Central memory CD8-positive, alpha-beta T cell (primary cell): ENCODE data around the gene TMEM132D.

Experiments used
- ATAC-seq: fragments of 150-1000 bp; cut with Tn5 transposase; replicated peaks from 2 replicates; pipeline ENCODE4 v1.10.0; 2022; ENCODE audit warnings: mild to moderate bottlenecking, moderate FRiP score, moderate number of reproducible peaks; ENCODE audit not compliant: poor library complexity, severe bottlenecking; ENCODE audit errors: extremely low read depth
- DNase-seq, 2 donors: peaks; one replicate each; pipeline ENCODE4 v3.0.0; 2021; ENCODE audit warnings: low spot score in 2 of 2
- H3K27ac Mint-ChIP-seq: one replicate; pipeline ENCODE4 v1.8.0; 2022; ENCODE audit warnings: low read depth, mild to moderate bottlenecking, moderate library complexity, mixed read lengths
- H3K27me3 Mint-ChIP-seq: one replicate; pipeline ENCODE4 v1.8.0; 2022; ENCODE audit warnings: mixed read lengths
- H3K36me3 Mint-ChIP-seq: one replicate; pipeline ENCODE4 v1.8.0; 2022; ENCODE audit warnings: mild to moderate bottlenecking, moderate library complexity, mixed read lengths; ENCODE audit not compliant: insufficient read depth
- H3K4me1 Mint-ChIP-seq: one replicate; pipeline ENCODE4 v1.8.0; 2022; ENCODE audit warnings: mixed read lengths
- H3K4me3 Mint-ChIP-seq: one replicate; pipeline ENCODE4 v1.8.0; 2022; ENCODE audit warnings: mild to moderate bottlenecking, moderate library complexity, mixed read lengths
- H3K9me3 Mint-ChIP-seq: one replicate; pipeline ENCODE4 v1.8.0; 2022; ENCODE audit warnings: mixed read lengths

TMEM132D gene

DNA sequence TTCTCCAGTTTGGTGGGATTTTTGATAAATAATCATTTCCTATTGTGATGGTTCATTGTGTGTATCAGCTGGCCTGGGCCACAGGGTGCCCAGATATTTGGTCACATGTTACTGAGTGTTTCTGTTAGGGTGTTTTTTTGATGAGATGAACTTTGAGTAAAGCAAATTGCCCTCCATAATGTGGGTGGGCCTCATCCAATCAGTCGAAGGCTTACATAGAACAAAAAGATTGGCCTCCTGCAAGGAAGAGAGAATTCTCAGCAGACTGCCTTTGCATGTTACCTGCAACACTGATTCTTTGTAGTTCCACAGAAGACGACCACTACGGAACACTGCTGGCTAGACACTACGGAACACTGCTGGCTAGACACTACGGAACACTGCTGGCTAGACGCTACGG lies 609.0 kb downstream of the TMEM132D start:
- H3K4me3 Mint-ChIP-seq = no peak overlapping the region
- no peaks in the 10 kb centered on the region for H3K4me1 Mint-ChIP-seq
- H3K27me3 Mint-ChIP-seq = peaks cover 9% of the 10 kb centered on the region

DNA sequence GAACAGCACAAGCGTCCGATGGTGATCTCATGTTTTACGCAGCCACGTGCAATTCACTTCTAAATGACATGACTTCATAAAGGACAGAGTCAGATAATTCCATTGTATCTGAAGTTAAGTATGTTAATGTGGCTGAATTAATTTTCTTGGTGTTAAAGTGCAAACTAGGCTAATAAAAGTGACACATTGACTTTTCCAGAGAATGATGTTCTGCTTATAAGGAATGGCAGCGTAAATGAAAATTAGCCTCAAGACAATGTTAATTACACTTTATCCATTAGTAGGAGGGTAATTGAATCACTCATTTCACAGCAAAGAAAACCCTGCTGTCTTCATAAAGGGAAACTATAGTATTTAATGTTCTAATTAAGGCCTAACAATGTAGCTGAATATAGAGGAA lies 624.1 kb downstream of the TMEM132D start:
- no peaks in the 10 kb centered on the region for H3K4me1 Mint-ChIP-seq
- peaks cover 6% of the 10 kb centered on the region for H3K9me3 Mint-ChIP-seq
- H3K4me3 Mint-ChIP-seq = no peak overlapping the region
- no peak overlapping the region for H3K27ac Mint-ChIP-seq
- DNase-seq (no peak), ATAC-seq (no peak)
- H3K27me3 Mint-ChIP-seq = peaks cover 20% of the 10 kb centered on the region
- H3K36me3 Mint-ChIP-seq = no peaks in the 10 kb centered on the region

More for the DNA sequence above, 609.0 kb downstream of the TMEM132D start:
- no peak overlapping the region for H3K27ac Mint-ChIP-seq
- ATAC-seq = no peak
- DNase-seq = no peak
- H3K36me3 Mint-ChIP-seq = no peaks in the 10 kb centered on the region
- H3K9me3 Mint-ChIP-seq = no peaks in the 10 kb centered on the region

DNA sequence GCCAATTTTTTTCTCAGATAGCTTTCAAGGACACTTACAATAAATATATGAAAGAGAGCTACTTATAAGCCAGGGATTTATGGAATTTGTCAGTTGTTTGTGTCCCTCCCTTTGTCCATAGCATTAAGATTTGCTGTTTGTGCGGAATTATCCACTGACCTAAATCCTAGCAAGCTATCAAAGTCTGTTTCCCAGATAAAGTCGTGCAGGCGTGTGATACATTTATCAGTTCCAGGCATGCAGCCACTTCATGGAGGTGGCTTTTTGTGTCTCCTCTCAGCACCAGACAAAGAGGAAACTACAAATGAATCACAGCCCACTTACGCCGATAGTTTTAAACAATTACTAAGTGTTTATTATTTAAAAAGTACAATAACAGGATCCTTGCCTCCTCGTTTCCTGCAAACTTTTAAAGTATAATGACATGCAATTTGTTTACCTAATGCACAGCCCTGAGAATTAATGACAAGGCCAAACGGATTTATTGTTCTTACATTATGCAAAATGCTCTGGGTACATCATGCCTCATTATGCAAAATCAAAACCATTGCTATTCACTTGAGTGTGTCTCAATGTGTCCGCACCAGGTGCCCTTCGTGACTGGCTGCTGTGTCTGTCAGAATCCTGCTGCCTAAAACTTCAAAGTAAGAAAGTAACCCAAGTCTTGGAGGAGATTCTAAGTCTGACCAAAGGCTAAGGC lies 627.3 kb downstream of the TMEM132D start:
- no peak overlapping the region for H3K4me3 Mint-ChIP-seq
- H3K27me3 Mint-ChIP-seq = peaks cover 8% of the 10 kb centered on the region
- ATAC-seq = no peak
- no peaks in the 10 kb centered on the region for H3K4me1 Mint-ChIP-seq
- H3K27ac Mint-ChIP-seq = no peak overlapping the region
- peaks cover 6% of the 10 kb centered on the region for H3K9me3 Mint-ChIP-seq
- no peak for DNase-seq
- no peaks in the 10 kb centered on the region for H3K36me3 Mint-ChIP-seq

DNA sequence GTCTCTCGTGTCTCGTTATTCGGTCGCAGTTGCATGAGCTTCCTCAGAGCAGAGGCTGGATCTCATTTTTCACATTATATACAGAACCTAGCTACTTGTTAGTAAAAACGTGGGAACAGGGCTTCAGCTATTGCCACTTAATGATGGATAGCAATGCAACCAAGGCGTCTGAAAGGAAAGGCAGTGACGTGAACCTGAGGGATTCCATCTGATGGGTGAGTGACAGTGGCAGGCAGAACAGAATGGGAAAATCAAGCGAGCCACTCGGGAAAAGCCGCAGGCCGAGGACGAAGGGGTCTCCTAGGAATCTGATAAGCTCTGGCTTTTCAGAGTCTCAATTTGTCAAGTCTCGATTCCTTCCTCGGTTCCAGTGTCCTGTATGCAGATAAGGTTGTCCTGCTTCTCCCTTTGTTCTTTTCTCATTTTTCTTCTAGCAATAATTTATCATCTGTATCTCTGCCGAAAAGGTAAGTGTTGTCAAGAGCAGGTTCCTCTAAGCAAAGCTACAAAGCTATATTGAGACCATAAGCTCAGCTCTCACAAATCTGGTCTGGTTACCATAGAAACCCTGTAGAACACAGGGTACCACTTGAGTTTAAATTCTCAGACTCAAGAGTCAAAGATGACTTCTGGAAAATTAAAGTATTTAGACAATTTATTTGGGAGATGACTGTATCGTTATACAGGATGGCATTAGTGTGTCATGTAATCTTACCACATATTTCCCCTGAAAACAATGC lies 633.9 kb downstream of the TMEM132D start:
- ATAC-seq = no peak
- no peak overlapping the region for H3K27ac Mint-ChIP-seq
- peaks cover 21% of the 10 kb centered on the region for H3K27me3 Mint-ChIP-seq
- H3K36me3 Mint-ChIP-seq = no peaks in the 10 kb centered on the region
- H3K9me3 Mint-ChIP-seq = peaks cover 24% of the 10 kb centered on the region
- H3K4me1 Mint-ChIP-seq = no peaks in the 10 kb centered on the region
- H3K4me3 Mint-ChIP-seq = no peak overlapping the region
- no peak for DNase-seq

DNA sequence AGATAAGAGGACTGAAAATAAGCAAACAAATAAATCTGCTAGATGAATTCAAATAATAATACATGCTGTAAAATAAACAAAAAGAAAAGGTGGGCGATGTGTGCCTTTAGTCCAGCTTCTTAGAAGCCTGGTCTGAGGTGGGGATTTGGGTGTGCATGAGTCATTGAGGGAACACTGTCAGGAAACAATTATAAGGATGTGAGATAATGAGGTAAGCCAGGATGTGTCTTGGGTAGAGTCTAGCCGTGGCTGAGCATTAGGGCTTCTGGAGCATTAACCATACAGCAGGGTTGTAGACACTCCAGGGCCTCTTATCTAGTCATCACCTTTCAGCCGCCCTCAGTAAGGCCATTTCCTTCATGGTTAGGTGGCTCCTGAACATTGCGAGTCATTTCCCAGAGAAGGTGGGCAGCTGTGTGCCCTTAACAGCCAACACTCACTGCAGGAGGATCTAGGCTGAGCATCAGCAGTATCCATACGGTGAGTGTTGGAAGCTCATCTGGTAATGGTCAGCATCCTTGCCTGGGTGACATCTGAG lies 645.0 kb downstream of the TMEM132D start:
- H3K4me3 Mint-ChIP-seq = no peak overlapping the region
- H3K4me1 Mint-ChIP-seq = no peaks in the 10 kb centered on the region
- no peak for DNase-seq
- no peak overlapping the region for H3K27ac Mint-ChIP-seq
- H3K27me3 Mint-ChIP-seq = peaks cover 20% of the 10 kb centered on the region
- H3K9me3 Mint-ChIP-seq = peaks cover 13% of the 10 kb centered on the region
- no peaks in the 10 kb centered on the region for H3K36me3 Mint-ChIP-seq
- ATAC-seq = no peak

DNA sequence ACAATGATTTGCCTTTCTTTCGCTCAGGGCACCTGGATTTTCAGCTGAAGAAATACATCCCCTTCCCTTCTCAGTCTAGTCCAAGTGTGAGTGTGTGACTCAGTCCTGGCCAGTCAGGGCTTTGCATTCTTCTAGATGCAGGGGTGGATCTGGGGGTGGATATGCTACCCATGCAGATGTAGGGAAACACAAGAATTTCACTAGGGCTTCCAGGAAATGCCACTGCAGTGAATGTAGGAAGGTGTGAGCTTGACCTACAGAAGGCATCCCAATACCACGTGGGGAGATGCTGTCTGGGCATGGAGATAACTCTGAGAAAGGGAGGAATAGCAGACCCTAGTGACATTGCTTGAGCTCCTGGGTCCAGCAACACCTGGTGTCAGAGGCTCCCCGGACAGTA lies 646.3 kb downstream of the TMEM132D start:
- ATAC-seq (no peak), DNase-seq (no peak)
- H3K4me3 Mint-ChIP-seq = no peak overlapping the region
- H3K9me3 Mint-ChIP-seq = peaks cover 7% of the 10 kb centered on the region
- H3K27ac Mint-ChIP-seq = no peak overlapping the region
- no peaks in the 10 kb centered on the region for H3K4me1 Mint-ChIP-seq
- H3K27me3 Mint-ChIP-seq = peaks cover 20% of the 10 kb centered on the region
- peaks cover 2% of the 10 kb centered on the region for H3K36me3 Mint-ChIP-seq

DNA sequence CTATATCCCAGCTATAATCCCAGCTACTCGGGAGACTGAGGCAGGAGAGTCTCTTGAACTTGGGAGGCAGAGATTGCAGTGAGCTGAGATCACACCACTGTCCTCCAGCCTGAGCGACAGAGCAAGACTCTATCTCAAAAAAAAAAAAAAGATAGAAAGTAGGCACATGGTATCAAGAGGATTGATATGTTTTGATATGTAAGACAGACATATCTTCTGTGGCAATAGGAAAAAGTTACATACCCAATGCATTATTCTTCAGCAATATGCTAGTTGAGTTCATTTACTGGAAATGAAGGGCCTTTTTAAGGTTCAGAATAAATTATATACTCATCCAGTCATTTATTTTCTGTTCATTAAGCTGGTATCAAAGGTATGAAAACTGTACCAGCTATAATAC lies 657.2 kb downstream of the TMEM132D start:
- no peak overlapping the region for H3K27ac Mint-ChIP-seq
- no peaks in the 10 kb centered on the region for H3K4me1 Mint-ChIP-seq
- H3K36me3 Mint-ChIP-seq = no peaks in the 10 kb centered on the region
- H3K9me3 Mint-ChIP-seq = no peaks in the 10 kb centered on the region
- no peak overlapping the region for H3K4me3 Mint-ChIP-seq
- no peak for DNase-seq
- no peak for ATAC-seq
- H3K27me3 Mint-ChIP-seq = peaks cover 11% of the 10 kb centered on the region

DNA sequence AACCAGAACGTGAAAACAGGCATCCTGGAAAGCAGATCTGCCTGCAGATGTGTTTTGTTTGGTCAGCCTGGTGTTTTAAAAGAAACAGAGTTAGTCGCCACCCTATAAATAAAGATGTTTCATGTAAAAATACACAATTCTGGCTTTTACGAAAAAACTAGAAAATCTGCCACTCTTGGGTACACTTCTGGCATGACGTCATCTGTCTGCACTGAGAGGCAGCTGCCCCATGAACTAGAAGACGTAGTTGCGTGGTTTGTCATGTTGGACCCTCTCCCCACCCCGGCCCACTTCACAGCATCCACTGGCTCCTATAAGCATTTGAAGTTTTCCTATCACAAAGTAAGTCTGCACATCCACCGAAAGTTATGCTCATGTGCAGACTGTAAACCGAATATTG lies 658.1 kb downstream of the TMEM132D start:
- DNase-seq (no peak), ATAC-seq (no peak)
- Mint-ChIP-seq H3K27ac (no peak overlapping the region), H3K4me1 (no peaks in the 10 kb centered on the region), H3K36me3 (no peaks in the 10 kb centered on the region), H3K4me3 (no peak overlapping the region), H3K9me3 (peaks cover 5% of the 10 kb centered on the region), H3K27me3 (peaks cover 11% of the 10 kb centered on the region)

DNA sequence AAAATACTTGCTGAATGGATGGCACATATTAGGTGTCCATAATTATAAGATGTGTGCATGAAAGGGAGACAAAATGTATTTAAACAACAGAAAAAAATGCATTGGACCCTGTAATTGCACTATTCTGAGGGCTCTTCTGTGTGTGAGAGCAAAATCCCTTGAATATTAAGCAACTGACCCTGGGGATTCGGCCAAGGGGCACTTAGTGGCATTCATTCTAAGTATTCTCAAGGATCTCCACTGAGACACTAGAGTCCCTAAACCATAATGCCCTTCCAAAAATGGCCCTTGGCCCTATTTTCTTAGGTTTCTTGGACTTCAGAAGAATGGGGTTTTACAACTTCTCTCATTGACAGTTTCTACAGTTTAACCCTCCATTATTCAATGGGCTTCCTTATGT lies 662.0 kb downstream of the TMEM132D start:
- ATAC-seq (no peak), DNase-seq (no peak)
- Mint-ChIP-seq H3K36me3 (no peaks in the 10 kb centered on the region), H3K4me1 (no peaks in the 10 kb centered on the region), H3K27ac (no peak overlapping the region), H3K27me3 (no peaks in the 10 kb centered on the region), H3K4me3 (no peak overlapping the region), H3K9me3 (peaks cover 5% of the 10 kb centered on the region)

DNA sequence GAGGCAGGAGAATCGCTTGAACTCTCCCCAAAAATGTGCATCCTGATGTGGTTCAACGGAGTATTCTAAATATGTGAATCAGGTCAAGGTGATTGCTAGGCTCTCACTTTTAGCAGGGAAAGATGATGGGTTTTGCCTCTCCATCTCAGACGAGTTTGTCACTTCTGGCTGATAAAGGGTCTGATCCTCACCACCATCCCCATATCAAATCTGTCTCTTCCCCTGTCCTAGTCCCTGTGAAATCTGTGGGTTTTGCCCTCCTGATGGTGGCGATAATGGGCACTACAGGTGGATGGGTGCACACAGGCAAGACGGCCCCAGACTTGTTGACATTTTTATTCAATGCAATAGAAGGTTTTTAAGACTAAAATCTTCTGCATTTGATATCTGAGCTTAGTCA lies 665.9 kb downstream of the TMEM132D start:
- DNase-seq (no peak), ATAC-seq (no peak)
- Mint-ChIP-seq H3K9me3 (peaks cover 5% of the 10 kb centered on the region), H3K36me3 (peaks cover 4% of the 10 kb centered on the region), H3K4me3 (no peak overlapping the region), H3K27me3 (no peaks in the 10 kb centered on the region), H3K27ac (no peak overlapping the region), H3K4me1 (no peaks in the 10 kb centered on the region)

DNA sequence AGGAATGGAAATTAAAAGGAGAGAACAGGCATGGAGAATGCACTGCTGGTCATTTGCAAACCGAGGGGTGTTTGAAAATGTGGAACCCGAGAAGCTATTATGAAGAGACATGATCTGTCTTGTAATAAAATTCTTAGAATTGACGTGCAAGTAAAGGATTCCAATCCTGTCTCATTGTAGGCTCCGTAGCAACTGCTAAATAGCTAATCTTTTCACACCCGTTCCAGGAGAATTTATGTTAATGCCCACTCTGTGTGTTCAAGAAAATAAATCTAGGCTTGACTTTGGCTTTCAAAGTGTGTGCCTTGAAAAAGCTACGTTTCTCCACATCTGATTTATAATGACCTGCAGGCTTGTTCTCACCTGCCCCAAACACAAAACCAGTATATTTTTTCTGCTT lies 669.6 kb downstream of the TMEM132D start:
- no peak for ATAC-seq
- Mint-ChIP-seq H3K9me3 (no peaks in the 10 kb centered on the region), H3K4me1 (no peaks in the 10 kb centered on the region), H3K27me3 (no peaks in the 10 kb centered on the region), H3K27ac (no peak overlapping the region), H3K36me3 (peaks cover 4% of the 10 kb centered on the region), H3K4me3 (no peak overlapping the region)
- no peak for DNase-seq

DNA sequence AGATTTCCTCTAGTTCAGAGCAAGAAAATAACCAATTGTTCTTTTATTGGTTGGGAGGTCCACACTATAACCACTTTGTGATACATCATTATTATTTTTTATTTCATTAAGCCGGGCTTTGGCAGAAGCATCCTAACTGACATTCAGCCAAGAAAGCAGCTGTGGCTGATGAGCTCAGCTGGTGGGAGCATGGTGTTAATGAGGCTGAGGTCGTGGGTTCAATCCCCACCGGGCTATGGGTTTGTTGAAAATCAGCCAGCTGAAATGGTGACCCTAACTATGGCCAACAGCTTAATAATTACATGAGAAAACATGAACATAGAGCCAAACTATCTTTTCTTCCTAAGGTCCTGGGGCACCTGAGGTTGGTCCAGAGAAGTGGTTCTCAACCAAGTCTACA lies 672.3 kb downstream of the TMEM132D start:
- Mint-ChIP-seq H3K27me3 (no peaks in the 10 kb centered on the region), H3K4me1 (no peaks in the 10 kb centered on the region), H3K27ac (no peak overlapping the region), H3K36me3 (peaks cover 4% of the 10 kb centered on the region), H3K9me3 (no peaks in the 10 kb centered on the region), H3K4me3 (no peak overlapping the region)
- no peak for DNase-seq
- no peak for ATAC-seq

DNA sequence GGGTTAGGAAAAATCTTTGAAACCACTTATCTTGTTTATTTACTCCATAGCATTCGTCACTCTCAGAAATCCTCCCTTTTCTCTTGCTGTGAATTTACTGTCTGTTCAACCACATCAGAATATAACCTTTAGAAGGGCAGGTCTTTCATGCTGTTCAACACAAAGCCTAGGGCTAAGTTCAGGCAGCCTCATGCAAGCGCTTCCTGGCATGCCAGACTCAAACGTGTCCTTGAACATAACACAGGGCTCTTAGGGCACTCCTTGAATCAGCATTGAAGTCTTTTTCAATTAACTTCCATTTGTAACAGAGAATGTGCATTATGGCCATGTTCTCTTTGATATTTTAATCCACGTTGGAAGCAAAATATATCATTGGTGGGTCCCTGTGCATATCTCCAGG lies 672.8 kb downstream of the TMEM132D start:
- ATAC-seq (no peak), DNase-seq (no peak)
- Mint-ChIP-seq H3K27ac (no peak overlapping the region), H3K4me3 (no peak overlapping the region), H3K27me3 (no peaks in the 10 kb centered on the region), H3K36me3 (peaks cover 3% of the 10 kb centered on the region), H3K9me3 (no peaks in the 10 kb centered on the region), H3K4me1 (no peaks in the 10 kb centered on the region)
